Measurements from ENCODE around the gene ZMYND11. TPM values are rescaled to one million over a fixed set of nuclear protein-coding genes. Genes with fewer than 3 reads are reported as not detected.

The ZMYND11 gene
- total and polyA plus RNA-seq, 2 of the 8 experiments (the other 6 are each of a cell fraction or from before 2014, with no cell fraction given), result 7.5 to 26.6 TPM

- FAIRE-seq, result no peak
Observed at GRCh38 chr10:235915-236314, 100.7 kb downstream of the ZMYND11 start.

More at GRCh38 chr10:235915-236314, 100.7 kb downstream of the ZMYND11 start:
- Histone ChIP-seq H3K23ac (ENCODE audit: insufficient read length) (no peak overlapping the region), H2AFZ (ENCODE audit: low read length) (no peak overlapping the region), H3K9me3 (ENCODE audit: insufficient read depth in 2 of 2, low read depth in 1 of 2, low read length in 1 of 2) (no peaks in the 10 kb centered on the region), H3K79me2 (ENCODE audit: control insufficient read depth in 1 of 2, insufficient read depth in 2 of 2, low read length in 2 of 2) (no peaks in the 10 kb centered on the region), H2BK20ac (ENCODE audit: low read length) (no peak overlapping the region), H3K4me3 (ENCODE audit: extremely low read depth in 1 of 4, insufficient read depth in 2 of 4, low read depth in 3 of 4, low read length in 4 of 4) (no peak overlapping the region), H3K4ac (replicated peaks; ENCODE audit: insufficient read length, low read depth, low read length) (no peak overlapping the region), H3K56ac (replicated peaks; ENCODE audit: insufficient read length, low read depth, low read length) (no peak overlapping the region), H2BK12ac (ENCODE audit: low read depth, low read length) (no peak overlapping the region), H4K5ac (ENCODE audit: insufficient read length, low read depth, low read length) (no peak overlapping the region), H3K79me1 (ENCODE audit: low read depth, low read length) (no peaks in the 10 kb centered on the region), H3K14ac (ENCODE audit: insufficient read length) (no peak overlapping the region), H3K9ac (replicated peaks in 1 of 4; ENCODE audit: extremely low read depth in 1 of 4, low read depth in 3 of 4, low read length in 3 of 4) (no peak overlapping the region), H2BK120ac (replicated peaks; ENCODE audit: low read depth, low read length) (no peak overlapping the region), H4K8ac (ENCODE audit: extremely low read depth, insufficient read depth, low read length) (no peak overlapping the region), H2AK5ac (ENCODE audit: low read depth, low read length) (no peak overlapping the region), H3K27me3 (replicated peaks in 1 of 4; ENCODE audit: control insufficient read depth in 3 of 4, extremely low read depth in 1 of 4, insufficient read depth in 3 of 4, low read length in 3 of 4) (no peaks in the 10 kb centered on the region), H2BK5ac (ENCODE audit: low read depth, low read length) (no peak overlapping the region), H3K36me3 (ENCODE audit: control insufficient read depth in 2 of 4, insufficient read depth in 4 of 4, low read length in 3 of 4) (no peaks in the 10 kb centered on the region; a peak in 1 of 8 replicates), H4K20me1 (replicated peaks in 1 of 2; ENCODE audit: control insufficient read depth in 1 of 2, insufficient read depth in 2 of 2, low read length in 2 of 2) (peaks cover 0 to 2% of the 10 kb centered on the region in 2 experiments), H3K4me2 (ENCODE audit: insufficient read depth in 1 of 2, low read depth in 2 of 2, low read length in 2 of 2) (no peak overlapping the region), H3K4me1 (replicated peaks in 1 of 4; ENCODE audit: control insufficient read depth in 3 of 4, insufficient read depth in 4 of 4, low read length in 3 of 4) (peaks cover 0 to 3% (median 0%) of the 10 kb centered on the region in 4 experiments; a peak in 2 of 7 replicates), H4K91ac (replicated peaks; ENCODE audit: insufficient read length, low read length) (no peak overlapping the region), H3K18ac (ENCODE audit: extremely low read depth, low read length) (no peak overlapping the region), H2BK15ac (ENCODE audit: low read length) (no peak overlapping the region), H3K27ac (ENCODE audit: low read depth, low read length) (no peak overlapping the region), H3K23me2 (ENCODE audit: low read depth, low read length) (no peaks in the 10 kb centered on the region)
- DNase-seq (ENCODE audit: low read depth in 1 of 2, low spot score in 2 of 2), result no peak
- TF ChIP-seq SUZ12 (IDR thresholded peaks at IDR 0.05; ENCODE audit: low read length) (no peak), GTF2F1 (IDR thresholded peaks at IDR 0.05; ENCODE audit: borderline replicate concordance, low read depth, low read length) (no peak), CREB1 (IDR thresholded peaks at IDR 0.05) (no peak), POLR2AphosphoS5 (IDR thresholded peaks at IDR 0.05; ENCODE audit: low read depth, low read length) (no peak), SP2 (IDR thresholded peaks at IDR 0.05; ENCODE audit: low read length) (no peak), FOSL1 (IDR thresholded peaks at IDR 0.05; ENCODE audit: insufficient read depth, low read depth, low read length) (no peak), MAX (IDR thresholded peaks at IDR 0.05) (no peak), HDAC6 (IDR thresholded peaks at IDR 0.05; ENCODE audit: low read depth, low read length) (no peak), EZH2 (IDR thresholded peaks at IDR 0.05; ENCODE audit: low read depth, low read length, severe bottlenecking) (no peak), SIN3A (conservative IDR thresholded peaks at IDR 0.05 in 1 of 2, IDR thresholded peaks at IDR 0.05 in 1 of 2; ENCODE audit: low read depth in 1 of 2, low read length in 2 of 2) (no peak)
- TF ChIP-seq, protein P1, sequence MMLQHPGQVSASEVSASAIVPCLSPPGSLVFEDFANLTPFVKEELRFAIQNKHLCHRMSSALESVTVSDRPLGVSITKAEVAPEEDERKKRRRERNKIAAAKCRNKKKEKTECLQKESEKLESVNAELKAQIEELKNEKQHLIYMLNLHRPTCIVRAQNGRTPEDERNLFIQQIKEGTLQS (IDR thresholded peaks at IDR 0.05; ENCODE audit: insufficient read depth, low read depth, low read length), result no peak
- ChIA-PET CTCF (ENCODE audit: partially characterized antibody) (no interaction called here), POLR2A (ENCODE audit: partially characterized antibody) (no interaction called here)
- WGBS, 2 experiments (ENCODE audit: extremely low coverage in 1 of 2, insufficient coverage in 1 of 2, insufficient read length in 1 of 2, insufficient replicate concordance in 2 of 2, low coverage in 1 of 2, low lambda C conversion rate in 2 of 2, missing lambda C conversion rate in 1 of 2), result 90% methylated on average over 3 of the region's 3 CpGs; no CpG with 5 or more reads in 1 of the 2 experiments
